Measurements from ENCODE around the gene PIPOX. TPM values are rescaled to one million over a fixed set of nuclear protein-coding genes. Genes with fewer than 3 reads are reported as not detected.
A peak's percentile ranks its signal among the peaks of the same experiment; 100 is the strongest.

The PIPOX gene, protein sequence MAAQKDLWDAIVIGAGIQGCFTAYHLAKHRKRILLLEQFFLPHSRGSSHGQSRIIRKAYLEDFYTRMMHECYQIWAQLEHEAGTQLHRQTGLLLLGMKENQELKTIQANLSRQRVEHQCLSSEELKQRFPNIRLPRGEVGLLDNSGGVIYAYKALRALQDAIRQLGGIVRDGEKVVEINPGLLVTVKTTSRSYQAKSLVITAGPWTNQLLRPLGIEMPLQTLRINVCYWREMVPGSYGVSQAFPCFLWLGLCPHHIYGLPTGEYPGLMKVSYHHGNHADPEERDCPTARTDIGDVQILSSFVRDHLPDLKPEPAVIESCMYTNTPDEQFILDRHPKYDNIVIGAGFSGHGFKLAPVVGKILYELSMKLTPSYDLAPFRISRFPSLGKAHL
- total RNA-seq, result 3.5 TPM

- DNase-seq (ENCODE audit: low spot score), result peak; percentile 31
These were observed at the start of gene PIPOX for GRCh38 chr17:29042679-29043538. PIPOX (plus strand) TSS chr17:29043141; CDS start chr17:29043226, 85 bp downstream.

- no peak for DNase-seq (ENCODE audit: low spot score)
These were observed 49.1 kb upstream of the PIPOX start for GRCh38 chr17:28993645-28994426.

- DNase-seq (ENCODE audit: low spot score), result no peak
These were observed 46.3 kb upstream of the PIPOX start for GRCh38 chr17:28996554-28997096.

DNA sequence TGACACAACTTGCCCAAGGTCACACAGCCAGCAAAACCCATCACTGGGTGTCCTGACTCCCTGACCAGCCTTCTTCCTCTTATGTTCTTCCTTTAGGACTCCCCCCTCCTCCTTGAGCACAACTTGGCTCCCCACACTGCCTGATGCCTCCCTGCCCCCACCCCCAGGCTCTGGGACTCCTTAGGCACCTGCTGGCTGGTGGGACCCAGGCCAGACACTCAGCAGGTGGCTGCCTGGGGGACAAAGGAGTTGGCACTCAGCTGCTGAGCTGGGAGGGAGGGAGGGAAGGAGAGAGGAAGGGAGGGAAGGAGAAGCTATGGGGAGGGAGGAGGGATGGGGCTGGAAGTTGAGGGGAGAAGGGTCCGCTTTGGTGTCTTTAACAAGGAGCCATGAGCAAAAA is 45.1 kb upstream of the PIPOX start:
- DNase-seq (ENCODE audit: low spot score), result no peak

DNA sequence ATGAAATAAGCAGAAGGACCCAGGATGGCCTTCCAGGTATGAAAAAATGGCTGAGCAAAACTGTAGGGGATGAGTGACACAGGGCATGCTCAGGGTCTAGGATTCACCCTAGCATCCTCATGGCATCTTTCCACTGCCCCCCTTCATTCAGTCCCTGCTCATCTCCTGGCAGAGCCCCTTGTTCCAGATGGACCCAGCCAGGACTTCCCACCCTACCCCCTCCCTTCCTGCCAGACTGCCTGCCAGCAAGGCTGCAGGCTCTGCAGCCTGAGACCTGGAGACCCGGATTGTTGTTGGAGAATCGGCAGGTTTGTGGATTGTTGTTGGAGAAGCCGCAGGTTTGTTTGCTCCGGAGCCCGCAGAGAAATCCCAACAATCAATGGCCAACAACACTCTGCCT is 43.7 kb upstream of the PIPOX start:
- no peak for DNase-seq (ENCODE audit: low spot score)

- DNase-seq (ENCODE audit: low spot score), result no peak
These were observed 42.0 kb upstream of the PIPOX start for GRCh38 chr17:29000973-29001372.

DNA sequence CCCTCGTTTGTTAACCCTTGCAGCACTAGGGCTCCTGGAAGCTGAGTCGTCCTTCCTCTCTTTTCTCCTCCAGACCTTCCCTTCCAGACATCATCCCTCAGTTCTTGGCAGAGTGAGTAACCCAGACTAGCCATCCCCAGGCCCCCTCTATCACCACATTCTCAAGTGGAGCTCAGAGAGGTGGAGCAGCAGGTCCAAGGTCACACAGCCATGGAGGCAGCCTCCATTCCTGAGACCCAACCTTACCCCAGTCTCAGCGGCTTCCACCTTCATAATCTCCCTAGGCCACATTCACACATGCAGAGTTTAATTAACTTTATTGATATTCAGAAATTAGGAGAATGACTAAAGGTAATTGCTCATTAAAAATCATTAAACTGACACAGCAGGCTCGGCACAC is 40.1 kb upstream of the PIPOX start:
- no peak for DNase-seq (ENCODE audit: low spot score)

DNA sequence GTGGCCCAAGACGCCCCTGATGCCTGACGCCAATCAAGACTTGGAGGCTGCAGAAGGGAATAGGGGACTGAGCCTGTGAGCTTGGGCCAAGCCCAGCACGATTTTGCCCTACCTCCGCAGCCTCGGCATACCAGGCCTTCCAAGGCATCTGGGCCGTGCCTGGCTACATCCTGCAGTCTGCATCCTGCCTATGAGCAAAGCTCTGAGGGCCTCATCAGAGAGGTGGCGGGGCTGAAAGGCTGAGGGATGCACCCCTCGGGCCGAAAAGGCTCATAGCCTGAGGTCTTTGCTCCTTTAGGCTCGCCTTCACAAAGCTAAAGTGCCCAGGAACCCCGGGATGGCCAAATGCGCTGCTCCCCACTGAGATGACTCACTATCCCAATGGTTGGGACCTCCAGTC is 39.7 kb upstream of the PIPOX start:
- DNase-seq (ENCODE audit: low spot score), result no peak

DNA sequence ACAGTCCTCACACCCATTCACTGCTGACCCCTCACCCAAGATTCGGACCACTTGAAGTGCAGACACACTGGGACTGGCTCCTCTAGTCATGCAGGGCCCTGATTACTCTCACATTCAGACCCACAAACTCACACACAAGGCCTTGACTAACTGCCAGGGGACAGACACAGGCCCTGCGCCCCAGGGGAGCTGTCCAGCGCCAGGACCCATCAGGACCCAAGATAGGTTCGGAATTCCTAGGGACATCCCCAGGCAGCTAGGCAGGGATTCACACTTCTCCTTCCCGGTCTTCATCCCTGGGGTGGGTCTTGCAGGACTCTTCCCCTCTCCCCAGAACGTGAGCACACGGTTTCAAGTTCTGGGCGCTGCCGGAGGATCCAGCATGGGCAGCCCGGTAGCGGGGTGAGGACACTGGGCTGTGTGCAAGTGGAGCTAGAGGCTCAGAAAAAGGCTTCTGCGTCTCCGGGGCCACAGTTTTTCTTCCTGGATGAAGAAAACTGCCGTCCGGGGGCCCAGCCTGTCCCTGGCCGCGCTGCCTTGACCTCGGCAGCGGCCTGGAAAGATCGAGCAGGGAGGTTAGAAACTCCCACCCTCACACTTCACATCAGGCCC is 38.8 kb upstream of the PIPOX start:
- peak; percentile 25 for DNase-seq (ENCODE audit: low spot score)

- peak; percentile 78 for DNase-seq (ENCODE audit: low spot score)
These were observed 36.9 kb upstream of the PIPOX start, which contains the start of gene SEZ6 for GRCh38 chr17:29005936-29006511. SEZ6 (minus strand) TSS chr17:29006033; CDS start chr17:29005869, 164 bp downstream.

GRCh38 chr17:29007456-29007855 is 35.5 kb upstream of the PIPOX start:
- no peak for DNase-seq (ENCODE audit: low spot score)

GRCh38 chr17:29007860-29008455 is 35.0 kb upstream of the PIPOX start:
- no peak for DNase-seq (ENCODE audit: low spot score)

DNA sequence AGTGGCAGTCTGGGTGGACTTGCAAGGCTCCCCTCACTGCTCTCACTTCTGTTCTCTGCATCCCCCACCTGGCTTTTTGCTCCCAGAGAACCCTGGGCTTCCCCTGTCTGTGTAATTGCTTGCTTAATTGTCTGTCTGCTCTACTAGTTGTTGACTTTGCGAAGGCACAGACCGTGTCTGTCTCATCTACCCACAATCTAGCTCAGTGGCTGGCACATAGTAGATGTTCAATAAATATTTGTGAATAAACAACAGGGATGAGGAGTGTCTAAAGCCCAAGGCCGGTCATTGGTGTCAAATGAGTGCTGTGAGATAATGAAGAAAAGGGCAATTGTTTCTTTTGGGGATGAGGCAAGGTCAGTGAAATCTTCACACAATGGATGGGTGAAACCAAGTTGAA is 34.4 kb upstream of the PIPOX start:
- DNase-seq (ENCODE audit: low spot score), result no peak

GRCh38 chr17:29010129-29010528 is 32.8 kb upstream of the PIPOX start:
- no peak for DNase-seq (ENCODE audit: low spot score)

GRCh38 chr17:29010586-29010985 is 32.4 kb upstream of the PIPOX start:
- no peak for DNase-seq (ENCODE audit: low spot score)

DNA sequence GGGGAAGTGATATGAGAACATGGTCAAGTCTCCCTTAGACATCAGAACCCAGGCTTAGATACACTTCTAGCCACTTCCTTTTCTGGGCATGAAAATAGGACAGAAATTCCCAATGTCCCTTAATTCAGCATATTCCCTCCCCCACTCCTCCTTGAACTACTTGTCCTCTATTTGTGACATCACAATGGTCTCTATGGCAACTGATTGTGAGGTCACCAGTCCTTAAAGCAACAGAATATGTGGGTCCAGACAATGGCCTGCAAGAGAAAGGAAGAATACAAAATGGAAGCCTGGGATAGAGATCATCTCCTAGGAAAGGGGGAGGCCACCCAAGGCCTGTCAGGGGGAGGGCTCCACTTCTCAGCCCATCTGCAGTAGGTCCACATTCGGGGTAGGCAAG is 30.4 kb upstream of the PIPOX start:
- no peak for DNase-seq (ENCODE audit: low spot score)

- DNase-seq (ENCODE audit: low spot score), result no peak
These were observed 28.2 kb upstream of the PIPOX start for GRCh38 chr17:29014716-29015115.

GRCh38 chr17:29016345-29017210 is 26.4 kb upstream of the PIPOX start:
- no peak for DNase-seq (ENCODE audit: low spot score)

DNA sequence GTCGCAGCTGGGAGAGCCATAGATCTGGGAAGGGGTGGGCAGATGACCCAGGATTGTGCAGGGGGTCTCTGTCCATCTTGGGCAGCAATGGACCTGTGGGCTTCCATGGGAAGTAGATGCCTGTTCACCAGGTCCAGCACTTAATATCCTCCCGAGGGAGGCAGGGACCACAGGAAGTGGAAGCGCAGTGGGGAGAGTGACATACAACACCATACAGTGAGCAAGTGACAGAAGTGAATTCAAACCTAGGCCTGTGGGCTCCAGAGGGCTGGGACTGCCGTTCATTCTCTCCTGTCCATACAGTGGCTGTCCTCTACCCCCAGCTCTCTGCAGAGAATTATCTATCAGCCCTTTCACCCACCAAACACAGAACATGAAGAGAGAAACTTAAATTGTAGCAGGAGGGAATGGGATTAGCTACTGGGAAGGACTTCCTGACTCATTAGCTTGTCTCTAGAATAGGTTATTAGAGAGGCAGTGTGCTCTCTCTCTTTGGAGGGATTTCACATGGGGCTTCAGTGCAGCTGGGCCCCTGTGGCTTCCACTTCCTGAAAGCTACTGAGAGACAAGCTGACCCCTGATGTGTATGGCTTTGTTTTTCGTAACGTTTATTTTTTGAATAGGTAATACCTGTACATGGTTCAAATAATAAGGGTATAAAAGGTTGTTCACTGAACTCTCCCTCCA is 24.0 kb upstream of the PIPOX start:
- DNase-seq (ENCODE audit: low spot score), result no peak

Data from mucosa of gallbladder (tissue), 1 donor.